ENCODE measurements around the gene CBFA2T2.

GRCh38 chr20:33563788-33564187 lies 73.9 kb downstream of the CBFA2T2 start:
- TF ChIP-seq CTCF (optimal IDR thresholded peaks at IDR 0.05 in 1 of 3, IDR thresholded peaks at IDR 0.05 in 1 of 3, conservative IDR thresholded peaks at IDR 0.05 in 1 of 3; ENCODE audit: extremely low read depth in 1 of 3, insufficient read depth in 2 of 3, low read length in 3 of 3) (no peak), EZH2 (IDR thresholded peaks at IDR 0.05; ENCODE audit: low read length) (no peak)

Measured in keratinocyte (primary cell).